ENCODE results near the gene PTPRE.

DNA sequence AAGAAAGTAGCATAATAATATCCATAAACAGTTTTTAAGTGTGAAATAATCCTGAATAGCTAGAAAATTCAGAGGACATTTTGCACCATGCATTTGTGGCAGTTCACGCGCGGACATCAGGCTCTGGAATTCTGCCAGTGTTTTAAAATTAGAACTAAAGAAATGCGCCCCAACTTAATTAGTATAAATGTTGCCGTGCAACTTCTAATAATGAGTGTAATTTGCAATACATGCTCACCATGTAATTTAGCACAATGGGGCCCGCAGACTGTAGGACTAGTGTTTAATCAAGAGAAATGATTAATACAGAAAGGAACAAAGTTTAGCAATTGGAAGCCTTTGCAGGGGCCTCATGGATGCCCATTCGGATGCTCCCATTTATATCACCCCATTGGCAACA, 96.6 kb downstream of the PTPRE start:
- TF ChIP-seq ZNF274 (IDR thresholded peaks at IDR 0.05; ENCODE audit: low read depth, low read length) = no peak
- no peak for TF ChIP-seq SUZ12 (IDR thresholded peaks at IDR 0.05; ENCODE audit: extremely low read depth, insufficient read depth, insufficient read length)
